ENCODE results near the gene CCDC160.

Gene CCDC160

DNA sequence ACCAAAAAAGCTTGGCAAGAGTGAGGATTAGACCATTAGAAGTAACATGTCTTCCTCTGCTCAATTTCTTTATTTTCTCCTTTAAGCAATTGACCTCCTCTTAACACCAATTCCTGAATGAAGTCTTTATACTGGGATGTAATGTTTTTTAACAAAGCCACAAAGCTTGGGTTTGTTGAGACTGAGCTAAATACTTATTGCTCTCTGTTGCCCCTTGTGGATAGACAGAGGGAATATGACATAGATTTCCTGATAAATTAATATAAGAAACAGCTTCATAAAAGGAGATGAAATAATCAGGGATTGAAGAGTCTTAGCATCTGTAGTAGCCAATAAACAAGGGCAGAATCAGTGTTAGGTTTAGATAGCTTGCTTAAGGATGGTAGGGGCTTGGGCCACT is 57.6 kb downstream of the CCDC160 start:
- in situ Hi-C loops (cut with MboI; ENCODE audit: low sequenced_read_pairs), result no loop called here
